HuH-7.5 (cell line): Measurements from ENCODE around the gene TGOLN2.

Experiments
- DNase-seq: peaks from one replicate; pipeline ENCODE4 v3.0.0; 2011; ENCODE audit warnings: low spot score

TGOLN2 gene

DNA sequence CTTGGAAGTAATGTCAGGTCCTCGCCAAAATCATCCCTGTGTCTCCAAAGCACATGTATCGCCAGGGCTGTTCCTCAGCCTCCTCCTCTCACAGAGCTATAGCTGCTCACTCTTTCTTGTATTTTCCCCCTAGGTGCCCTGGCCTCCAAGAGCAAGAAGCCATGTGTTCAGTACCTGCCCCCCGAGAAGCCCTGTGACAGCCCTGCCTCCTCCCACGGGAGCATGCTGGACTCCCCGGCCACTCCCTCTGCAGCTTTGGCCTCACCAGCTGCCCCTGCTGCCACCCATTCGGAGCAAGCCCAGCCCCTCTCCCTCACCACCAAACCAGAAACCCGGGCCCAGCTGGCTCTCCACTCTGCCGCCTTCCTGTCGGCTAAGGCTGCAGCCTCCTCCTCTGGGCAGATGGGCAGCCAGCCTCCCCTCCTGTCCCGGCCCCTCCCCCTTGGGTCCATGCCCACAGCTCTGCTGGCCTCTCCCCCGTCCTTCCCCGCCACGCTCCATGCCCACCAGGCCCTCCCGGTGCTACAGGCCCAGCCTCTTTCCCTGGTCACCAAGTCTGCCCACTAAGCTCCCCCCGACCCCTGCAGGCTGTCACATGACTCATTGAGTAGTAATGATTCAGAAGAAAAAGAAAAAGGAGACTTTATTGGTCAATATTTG, 18.8 kb downstream of the TGOLN2 start:
- DNase-seq = no peak

DNA sequence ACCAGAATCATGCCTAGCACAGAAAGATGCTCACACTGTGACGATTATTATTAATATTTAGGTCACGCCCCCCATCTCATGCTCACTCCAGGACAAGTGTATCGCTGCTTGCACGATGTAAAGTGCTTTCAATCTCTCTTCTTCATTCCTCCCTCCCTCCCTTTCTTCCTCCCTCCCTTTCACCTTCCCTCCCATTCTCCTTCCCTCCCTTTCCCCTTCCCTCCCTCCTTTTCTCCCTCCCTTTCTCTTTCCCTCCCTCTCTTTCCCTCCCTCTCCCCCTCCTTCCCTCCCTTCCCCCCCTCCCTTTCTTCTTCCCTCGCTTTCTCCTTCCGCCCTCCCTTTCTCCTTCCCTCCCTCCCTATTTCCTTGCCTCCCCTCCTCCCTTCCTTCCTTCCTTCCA, 19.6 kb downstream of the TGOLN2 start:
- no peak for DNase-seq

DNA sequence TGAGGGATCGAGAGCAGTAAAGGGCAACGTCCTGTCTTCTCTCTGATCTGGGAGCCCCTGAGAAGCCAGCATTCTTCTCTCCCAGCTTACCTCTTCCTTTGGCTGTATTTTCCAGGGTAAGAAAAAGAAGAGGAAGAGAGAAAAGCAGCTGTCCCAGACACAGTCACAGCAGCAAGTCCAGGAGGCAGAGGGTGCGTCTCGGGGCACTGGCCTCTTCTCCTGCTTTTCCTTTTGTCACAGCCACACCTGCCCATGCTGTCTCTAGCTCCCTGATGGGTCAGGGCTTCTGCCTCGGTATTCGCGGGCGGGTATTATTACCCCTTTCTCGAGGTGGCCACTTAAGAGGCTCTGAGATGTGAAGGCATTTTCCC, 20.3 kb downstream of the TGOLN2 start:
- no peak for DNase-seq

DNA sequence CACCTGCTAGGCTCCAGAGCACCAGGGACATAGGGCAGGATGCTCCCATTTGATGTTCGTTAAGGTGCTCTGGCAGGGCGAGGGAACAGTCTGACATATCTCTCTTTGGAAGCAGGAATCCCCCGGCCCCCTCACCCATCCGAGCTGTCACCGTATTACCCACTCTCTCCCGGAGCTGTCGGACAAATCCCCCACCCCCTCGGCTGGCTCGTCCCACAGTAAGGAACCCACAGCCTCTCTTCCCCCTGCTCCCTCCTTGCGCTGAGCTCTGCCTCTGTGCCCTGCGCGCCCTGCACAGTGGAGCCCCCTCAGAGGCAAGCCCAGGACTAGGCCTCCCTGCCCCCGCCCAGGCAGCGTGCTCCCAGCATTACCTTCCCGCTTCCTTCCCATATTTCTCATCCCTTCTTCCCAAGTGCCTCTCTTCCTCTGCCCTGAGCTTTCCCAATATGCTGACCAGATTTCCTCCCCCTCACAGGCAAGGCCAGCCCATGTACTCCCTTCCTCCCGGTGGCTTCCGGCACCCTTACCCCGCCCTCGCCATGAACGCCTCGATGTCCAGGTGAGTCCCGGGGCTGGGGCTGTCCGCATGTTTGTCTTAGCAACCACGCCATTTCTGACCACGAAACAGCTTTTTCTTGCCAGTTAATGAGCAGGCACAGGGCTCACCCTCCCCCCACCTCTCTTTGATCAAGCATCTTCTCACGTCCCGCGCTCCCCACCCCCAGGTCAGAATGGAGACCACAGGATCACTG, 23.8 kb downstream of the TGOLN2 start:
- no peak for DNase-seq

DNA sequence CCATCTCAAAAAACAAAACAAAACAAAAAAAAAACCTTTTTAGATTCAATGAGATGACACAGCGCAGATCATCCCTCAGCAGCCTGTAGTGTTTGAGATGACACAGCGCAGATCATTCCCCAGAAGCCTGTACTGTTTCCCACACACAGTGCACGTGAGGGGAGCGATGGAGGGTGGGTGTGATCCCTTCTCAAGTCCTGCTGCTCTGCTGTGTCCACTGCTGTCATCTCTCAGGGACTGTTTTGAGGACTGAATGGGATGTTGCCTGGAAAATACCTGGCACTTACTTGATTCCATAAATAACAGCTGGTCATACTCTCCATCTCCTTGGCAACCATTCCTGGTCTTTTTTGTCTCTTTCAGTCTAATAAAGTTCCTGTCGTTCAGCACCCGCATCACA, 25.7 kb downstream of the TGOLN2 start:
- no peak for DNase-seq

DNA sequence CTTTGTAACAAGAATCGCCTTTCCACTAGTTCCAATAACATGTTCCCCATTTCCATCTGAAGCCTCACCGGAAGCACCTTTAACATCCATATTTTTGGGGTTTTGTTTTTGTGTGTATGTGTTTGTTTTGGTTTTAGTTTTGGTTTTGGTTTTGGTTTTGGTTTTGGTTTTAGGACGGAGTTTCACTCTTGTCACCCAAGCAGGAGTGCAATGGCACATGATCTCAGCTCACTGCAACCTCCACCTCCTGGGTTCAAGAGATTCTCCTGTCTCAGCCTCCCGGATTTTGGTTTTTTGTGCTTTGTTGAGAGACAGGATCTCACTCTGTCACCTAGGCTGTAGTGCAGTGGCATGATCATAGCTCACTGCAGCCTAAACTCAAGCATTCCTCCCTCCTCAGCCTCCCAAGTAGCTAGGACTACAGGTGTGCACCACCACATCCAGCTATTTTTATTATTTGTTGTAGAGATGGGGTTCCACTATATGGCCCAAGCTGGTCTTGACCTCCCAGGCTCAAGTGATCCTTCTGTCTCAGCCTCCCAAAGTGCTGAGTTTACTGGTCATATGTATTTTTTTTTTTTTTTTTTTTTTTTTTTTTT, 36.3 kb downstream of the TGOLN2 start:
- DNase-seq = no peak

DNA sequence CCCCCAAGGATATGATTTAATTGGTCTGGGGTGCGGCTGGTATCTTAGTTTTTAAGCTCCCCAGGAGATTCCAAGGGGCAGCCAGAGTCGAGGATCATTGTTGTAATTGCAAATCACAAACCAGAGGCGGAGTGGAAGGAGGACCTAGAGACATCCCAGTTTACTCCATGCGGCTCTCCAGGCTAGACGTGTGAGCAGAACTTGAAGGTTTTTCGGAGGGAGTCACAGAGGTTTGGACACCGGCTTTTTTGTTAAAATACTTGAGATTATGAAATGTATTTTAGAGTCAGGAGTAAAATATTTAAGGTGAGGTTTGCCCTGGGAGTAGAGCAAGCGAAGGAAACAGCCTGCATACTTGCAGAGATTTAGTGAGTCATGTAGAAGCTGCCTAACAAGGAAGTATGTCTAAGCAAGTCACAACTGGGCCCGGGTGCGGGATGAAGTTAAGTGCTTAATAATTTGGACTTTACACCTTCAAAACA, 39.5 kb downstream of the TGOLN2 start:
- DNase-seq = no peak

DNA sequence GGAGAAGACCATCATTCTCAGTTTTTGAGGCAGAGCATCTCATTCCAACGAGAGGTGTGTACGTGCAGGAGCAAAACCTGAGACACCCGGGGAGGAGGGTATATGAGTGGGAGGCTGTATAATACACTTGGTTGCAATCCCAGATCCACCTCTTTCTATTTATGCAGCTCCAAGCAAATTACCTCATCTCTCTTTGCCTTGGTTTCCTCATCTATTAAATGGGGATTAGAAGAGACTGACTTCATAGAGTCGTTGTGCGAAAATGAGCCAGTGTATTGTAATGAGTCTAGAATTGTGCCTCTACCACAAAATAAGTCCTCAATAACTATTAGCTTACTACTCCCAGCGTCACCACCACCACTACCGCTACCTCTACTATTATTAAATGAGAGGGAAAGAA, 40.1 kb downstream of the TGOLN2 start:
- no peak for DNase-seq

DNA sequence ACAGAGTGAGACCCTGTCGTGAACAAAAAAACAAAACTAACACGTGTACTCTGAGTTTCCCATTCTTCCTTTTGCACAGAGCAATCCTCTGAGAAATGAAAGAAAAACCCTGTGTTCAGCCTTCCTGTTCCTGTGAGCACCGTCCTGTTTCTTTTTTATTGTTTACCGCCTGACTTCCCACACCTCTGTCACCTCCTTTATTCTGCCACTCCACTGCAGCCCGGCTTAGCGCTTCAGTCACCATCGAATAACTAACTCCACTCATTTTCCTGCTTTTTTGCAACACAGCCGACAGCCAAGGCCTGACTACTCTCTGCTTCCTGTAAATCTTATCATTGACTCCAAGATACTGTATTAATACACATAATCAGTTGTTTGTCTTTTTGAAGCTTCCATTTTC, 40.9 kb downstream of the TGOLN2 start:
- no peak for DNase-seq

DNA sequence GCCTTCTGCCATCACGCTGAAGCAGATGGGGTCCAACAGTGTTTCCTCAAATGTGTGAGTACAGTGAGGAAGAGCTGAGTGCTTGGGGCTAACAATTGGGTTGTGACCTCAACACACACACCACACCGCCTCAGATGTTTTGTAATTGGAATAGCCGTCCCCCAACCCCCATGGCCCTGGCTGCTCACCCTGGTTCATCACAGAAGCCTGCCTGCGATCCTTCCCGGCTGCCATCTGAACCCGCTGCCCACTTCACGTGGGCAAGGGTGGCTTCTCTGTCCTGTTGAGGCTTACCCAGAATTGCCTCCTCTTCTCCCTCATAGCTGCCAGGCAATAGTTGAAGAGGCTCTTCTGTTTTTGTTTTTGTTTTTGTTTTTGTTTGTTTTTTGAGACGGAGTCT, 44.1 kb downstream of the TGOLN2 start:
- DNase-seq = no peak

DNA sequence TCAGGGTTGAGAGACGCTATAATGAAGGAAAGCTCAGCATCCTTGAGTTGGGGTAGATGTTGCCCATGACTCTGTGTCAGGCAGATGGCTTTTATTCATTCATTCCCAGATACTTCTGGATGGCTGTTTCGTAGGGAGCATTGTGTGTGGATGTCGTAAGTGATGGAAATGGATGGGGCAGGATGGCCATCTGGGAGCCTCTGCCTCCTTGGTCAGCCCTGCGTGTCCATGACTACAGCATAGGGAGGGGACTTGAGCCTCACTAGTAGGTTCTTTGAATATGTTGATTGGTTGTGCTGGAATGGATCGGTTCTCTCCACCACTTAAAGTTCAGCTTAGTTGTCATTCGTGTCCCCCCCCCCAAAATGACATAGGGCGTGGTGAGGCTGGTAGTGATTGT, 44.9 kb downstream of the TGOLN2 start:
- DNase-seq = no peak

DNA sequence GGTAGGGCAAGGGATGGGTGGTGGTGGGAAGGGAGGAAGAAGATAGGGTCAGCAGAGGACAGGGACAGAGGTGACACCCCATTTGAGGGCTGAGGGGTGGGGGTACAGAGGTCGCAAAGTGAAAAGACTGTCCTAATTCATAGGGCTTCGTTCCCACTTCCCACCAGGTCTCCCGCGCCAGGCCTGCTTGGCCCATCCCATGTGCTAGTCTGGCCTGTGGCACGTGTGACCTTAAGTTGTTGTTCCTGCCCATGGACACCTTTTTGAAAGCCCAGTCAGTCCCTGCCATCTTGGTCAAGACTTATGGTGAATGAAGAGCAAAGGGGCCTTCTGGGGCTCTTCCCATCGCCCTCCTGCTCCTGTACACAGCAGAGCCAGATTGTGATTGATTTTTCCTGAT, 46.2 kb downstream of the TGOLN2 start:
- no peak for DNase-seq

DNA sequence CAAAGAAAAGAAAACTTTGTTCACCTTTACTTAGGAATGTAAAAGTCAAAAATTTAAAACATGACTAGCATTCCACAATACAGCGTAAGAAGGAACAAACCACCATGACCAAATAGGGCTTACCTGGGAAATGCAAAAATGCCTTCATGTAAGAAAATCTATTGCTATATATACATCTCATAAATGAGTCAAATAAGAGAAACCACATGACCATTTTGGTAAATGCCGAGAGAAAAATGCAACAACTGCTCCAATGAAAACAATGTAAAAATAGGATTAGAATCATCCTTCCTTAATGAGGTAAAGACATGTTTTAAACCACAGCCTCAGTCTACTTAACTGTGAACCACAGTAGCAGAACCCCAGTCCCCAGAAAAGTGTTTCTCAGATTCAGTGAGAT, 49.4 kb downstream of the TGOLN2 start:
- no peak for DNase-seq

DNA sequence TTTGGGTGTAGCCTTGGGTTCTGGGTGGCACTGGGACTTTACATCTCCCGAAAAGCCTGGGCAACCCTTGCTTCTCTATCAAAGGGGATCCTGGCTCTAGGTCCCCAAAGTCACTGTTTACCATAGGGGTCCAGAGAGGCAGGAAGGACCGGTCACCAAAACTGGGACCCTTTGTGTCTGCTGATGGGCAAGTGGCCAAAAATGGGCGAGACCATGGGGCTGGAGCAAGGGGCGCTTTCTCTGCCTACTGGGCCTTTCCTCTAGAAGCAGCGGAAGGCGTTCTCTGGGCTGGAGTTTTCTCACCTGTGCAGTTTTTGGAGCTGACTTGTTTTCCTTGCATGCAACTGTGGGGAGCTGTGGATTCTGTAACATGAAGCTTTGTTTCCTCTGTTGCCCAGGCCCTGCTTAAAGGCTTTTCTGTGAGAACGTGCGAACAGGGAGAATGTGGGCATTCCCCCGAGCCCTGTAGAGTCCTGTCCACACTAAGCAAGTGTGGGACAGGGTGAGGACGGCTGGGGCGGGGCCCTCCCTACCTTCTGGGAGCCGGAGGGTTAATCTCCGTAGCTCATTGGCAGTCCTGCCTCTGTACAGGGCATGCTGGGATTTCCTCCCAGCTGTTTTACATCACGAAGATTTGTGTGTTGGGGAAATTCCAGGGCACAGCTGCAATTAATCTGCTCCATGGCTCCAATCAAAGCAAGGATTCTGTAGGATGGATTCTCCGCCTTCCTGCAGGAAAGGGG, 50.2 kb downstream of the TGOLN2 start:
- DNase-seq = no peak

DNA sequence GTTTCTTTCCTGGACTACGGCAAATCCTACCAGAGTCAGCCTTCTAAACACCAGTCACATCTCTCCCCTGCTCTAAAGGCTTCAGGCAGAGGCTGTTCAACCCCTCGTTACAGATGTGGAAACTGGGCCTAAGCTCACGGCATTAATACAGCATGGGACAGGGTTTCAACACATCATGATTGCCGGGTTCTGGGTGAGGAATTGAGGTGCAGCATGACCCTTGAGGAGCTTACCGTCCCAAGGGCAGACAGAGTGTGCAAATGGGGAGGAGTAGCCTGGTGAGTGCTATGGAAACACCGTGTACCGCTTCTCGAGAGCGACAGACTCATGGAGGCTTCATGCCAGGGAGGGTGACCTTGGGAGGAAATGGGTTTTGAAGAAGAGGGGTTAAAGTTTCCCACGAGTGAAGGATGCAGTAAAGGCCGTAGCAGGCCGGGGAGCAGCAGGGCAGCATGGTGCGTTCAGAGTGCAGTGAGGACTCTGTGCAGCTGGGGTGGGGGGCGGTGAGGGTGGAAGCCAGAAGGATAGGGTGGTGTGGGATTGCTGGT, 51.1 kb downstream of the TGOLN2 start:
- DNase-seq = no peak

DNA sequence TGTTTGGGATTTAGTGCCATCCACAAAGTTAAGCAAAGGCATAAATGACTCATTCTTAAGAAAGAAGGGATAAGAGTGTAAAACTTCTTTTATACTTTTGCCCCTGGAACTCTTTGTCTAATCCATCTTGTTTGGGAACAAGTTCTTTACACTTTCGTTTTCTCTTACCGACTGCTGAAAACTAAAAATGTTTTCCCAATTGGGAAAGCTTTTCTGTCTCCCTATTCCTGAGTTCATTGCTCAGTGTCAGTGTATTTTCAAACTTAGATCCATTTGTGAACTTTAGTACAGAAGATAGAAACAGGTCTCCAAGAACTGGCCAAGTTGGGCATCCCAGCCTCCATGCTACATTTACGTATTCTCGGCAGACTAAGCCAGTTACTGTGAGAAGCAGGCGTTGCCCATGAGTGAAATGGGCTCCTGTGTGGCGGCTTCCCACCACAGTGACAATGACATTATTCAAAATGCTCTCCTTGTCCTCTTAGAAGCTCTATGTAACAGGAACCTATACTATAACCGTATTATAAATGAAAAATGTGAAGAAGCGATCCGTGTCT, 51.7 kb downstream of the TGOLN2 start:
- DNase-seq = no peak

DNA sequence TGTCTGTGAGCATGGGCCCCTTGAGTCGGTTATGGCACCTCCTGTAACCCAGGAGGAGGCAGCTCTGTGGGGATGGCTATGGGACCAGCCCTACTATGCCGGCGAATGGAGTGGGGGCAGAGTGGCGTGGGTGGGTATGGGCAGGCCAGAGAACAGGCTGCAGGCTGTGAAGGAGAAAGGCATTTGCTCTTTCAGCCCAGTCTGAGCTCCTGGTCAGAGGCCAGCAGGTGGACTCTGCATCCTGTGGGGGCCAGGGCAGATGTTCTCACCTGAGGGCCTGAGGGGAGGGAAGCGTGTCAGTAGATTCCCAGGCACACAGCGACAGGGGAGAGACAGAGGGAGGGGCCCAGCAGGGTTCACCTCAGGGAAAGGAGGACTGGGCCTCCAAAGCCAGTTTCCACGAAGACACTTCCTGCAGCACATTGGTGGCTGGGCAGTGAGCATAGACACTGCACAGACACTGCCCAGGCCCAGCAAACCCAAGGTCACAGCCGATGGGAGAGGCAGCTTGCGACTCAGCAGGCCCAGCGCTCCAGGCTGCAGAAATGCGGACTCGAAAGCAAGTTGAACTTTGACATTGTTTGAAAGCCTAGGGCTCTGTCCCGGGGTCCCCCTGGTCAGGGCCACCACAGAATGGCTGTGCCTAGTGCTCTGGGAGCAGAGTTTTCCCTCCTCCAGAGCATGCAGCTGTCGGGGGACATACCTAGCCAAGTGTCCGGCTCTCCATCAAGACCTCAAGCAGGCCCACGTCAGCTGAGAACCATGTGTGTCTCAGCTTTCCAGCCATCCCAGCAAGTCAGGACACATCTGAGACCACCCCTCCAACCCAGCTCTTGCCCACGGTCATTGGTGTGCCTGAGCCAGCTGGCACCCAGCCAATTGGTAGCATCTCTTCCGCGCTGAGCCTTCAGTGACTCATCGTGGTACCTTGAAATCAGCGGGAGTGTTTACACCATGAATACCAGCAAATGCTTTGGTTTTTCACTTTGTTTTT, 53.8 kb downstream of the TGOLN2 start:
- DNase-seq = no peak

DNA sequence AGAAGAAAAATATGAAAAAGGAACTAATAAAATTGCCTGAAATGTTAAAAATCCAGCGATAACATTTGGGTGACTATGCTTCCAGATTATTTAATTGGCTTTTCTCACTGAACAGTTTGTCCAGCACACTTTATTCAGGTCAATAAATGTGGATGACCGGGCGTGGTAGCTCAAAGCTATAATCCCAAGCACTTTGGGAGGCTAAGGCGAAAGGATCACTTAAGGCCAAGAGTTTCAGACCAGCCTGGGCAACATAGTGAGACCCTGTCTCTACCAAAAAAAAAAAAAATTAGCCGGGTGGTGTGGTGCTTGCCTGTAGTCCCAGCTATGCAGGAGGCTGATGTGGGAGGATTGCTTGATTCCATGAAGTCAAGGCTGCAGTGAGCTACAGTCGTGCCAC, 55.4 kb downstream of the TGOLN2 start:
- no peak for DNase-seq

DNA sequence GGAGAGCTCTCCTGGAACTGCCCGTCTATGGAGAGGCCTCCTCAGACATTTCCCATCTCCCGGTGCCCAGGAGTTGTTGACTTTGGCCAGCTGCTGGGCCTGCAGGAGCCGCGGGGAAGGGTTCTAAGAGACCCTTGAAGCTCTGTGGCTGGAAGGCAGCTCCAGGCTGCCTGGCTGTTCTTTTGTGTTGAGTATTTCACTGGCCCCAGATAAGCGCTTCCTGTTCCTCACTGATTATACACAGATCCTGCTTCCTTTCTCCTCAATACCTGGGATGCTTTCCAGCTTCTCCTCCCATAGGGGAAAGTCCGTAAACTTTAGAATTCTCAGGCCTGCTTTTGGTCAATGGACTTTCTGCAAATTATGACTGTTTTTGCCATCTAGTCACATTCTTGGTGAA, 57.8 kb downstream of the TGOLN2 start:
- DNase-seq = no peak
